Inferior parietal cortex (tissue), 1 donor: ENCODE results near the gene LIPC.

Experiments used
- DNase-seq: peaks from one replicate; pipeline ENCODE4 v3.0.0-alpha.2; 2016; ENCODE audit errors: extremely low spot score

Gene LIPC

GRCh38 chr15:58406811-58407210, 25.0 kb upstream of the LIPC start:
- no peak for DNase-seq

GRCh38 chr15:58407236-58407775, 24.5 kb upstream of the LIPC start:
- DNase-seq = peak; percentile 78

GRCh38 chr15:58407778-58408177, 24.0 kb upstream of the LIPC start:
- no peak for DNase-seq

GRCh38 chr15:58409861-58410260, 21.9 kb upstream of the LIPC start:
- DNase-seq = no peak

GRCh38 chr15:58410353-58410752, 21.4 kb upstream of the LIPC start:
- no peak for DNase-seq

GRCh38 chr15:58413253-58413652, 18.5 kb upstream of the LIPC start:
- DNase-seq = no peak

- no peak for DNase-seq
Observed at GRCh38 chr15:58415636-58416035, 16.2 kb upstream of the LIPC start.

- DNase-seq = no peak
Observed at GRCh38 chr15:58416963-58417362, 14.8 kb upstream of the LIPC start.

- no peak for DNase-seq
Observed at GRCh38 chr15:58418135-58418534, 13.7 kb upstream of the LIPC start.

- DNase-seq = no peak
Observed at GRCh38 chr15:58419803-58420524, 11.8 kb upstream of the LIPC start.

GRCh38 chr15:58420579-58421043, 11.2 kb upstream of the LIPC start:
- no peak for DNase-seq

- DNase-seq = no peak
Observed at GRCh38 chr15:58423205-58423604, 8.6 kb upstream of the LIPC start.

GRCh38 chr15:58423831-58424608, 7.8 kb upstream of the LIPC start:
- DNase-seq = no peak

GRCh38 chr15:58424722-58425121, 7.1 kb upstream of the LIPC start:
- DNase-seq = no peak

- DNase-seq = no peak
Observed at GRCh38 chr15:58425185-58425584, 6.6 kb upstream of the LIPC start.

GRCh38 chr15:58425834-58426233, 6.0 kb upstream of the LIPC start:
- no peak for DNase-seq

GRCh38 chr15:58426501-58426900, 5.3 kb upstream of the LIPC start:
- DNase-seq = no peak

- DNase-seq = no peak
Observed at GRCh38 chr15:58427987-58428386, 3.8 kb upstream of the LIPC start.

- no peak for DNase-seq
Observed at GRCh38 chr15:58430224-58430787, 1.5 kb upstream of the LIPC start.

- DNase-seq = no peak
Observed at GRCh38 chr15:58432401-58432800, 610 bp downstream of the LIPC start.

- no peak for DNase-seq
Observed at GRCh38 chr15:58433597-58434333, 2.0 kb downstream of the LIPC start.

GRCh38 chr15:58434334-58434875, 2.6 kb downstream of the LIPC start:
- DNase-seq = no peak
